DND-41 (cell line): ENCODE measurements around the gene SPTBN5.

Experiments
- CTCF ChIP-seq: IDR thresholded peaks from 2 replicates; pipeline ENCODE4 v1.5.1; 2012; ENCODE audit warnings: borderline replicate concordance, low read length, moderate library complexity, mild to moderate bottlenecking; ENCODE audit not compliant: poor library complexity, severe bottlenecking; ENCODE audit errors: extremely low read depth
- EZH2 ChIP-seq: IDR thresholded peaks from 3 replicates; pipeline ENCODE4 v1.6.1; 2012; ENCODE audit warnings: borderline replicate concordance, low read depth, mild to moderate bottlenecking, moderate library complexity, low read length, inconsistent platforms; ENCODE audit not compliant: severe bottlenecking

GRCh38 chr15:41886741-41887140 is 7.1 kb downstream of the SPTBN5 start:
- TF ChIP-seq CTCF (no peak), EZH2 (no peak)
